Measurements from ENCODE around the gene CR1.

Gene CR1

DNA sequence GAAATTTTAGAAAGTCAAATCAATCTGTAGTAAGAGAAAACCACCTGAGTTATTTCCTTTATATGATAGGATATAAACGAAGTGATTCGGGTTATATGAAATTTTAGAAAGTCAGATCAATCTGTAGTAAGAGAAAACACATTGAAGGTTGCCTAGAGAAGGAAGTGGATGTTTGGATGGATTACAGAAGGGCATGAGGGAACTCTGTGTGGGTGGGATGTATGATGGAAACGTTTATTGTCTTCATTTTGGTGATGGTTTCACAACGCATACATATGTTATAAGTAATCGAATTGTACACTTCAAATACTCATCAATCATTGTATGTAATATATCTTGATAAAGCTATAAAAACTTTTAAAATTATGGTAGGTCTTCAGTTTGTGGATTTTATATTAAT lies 5.1 kb downstream of the CR1 start:
- no peak overlapping the region for H3K4me3 ChIP-seq (ENCODE audit: low read length)
- no peak for DNase-seq (ENCODE audit: low read depth)
- TF ChIP-seq, protein P1, sequence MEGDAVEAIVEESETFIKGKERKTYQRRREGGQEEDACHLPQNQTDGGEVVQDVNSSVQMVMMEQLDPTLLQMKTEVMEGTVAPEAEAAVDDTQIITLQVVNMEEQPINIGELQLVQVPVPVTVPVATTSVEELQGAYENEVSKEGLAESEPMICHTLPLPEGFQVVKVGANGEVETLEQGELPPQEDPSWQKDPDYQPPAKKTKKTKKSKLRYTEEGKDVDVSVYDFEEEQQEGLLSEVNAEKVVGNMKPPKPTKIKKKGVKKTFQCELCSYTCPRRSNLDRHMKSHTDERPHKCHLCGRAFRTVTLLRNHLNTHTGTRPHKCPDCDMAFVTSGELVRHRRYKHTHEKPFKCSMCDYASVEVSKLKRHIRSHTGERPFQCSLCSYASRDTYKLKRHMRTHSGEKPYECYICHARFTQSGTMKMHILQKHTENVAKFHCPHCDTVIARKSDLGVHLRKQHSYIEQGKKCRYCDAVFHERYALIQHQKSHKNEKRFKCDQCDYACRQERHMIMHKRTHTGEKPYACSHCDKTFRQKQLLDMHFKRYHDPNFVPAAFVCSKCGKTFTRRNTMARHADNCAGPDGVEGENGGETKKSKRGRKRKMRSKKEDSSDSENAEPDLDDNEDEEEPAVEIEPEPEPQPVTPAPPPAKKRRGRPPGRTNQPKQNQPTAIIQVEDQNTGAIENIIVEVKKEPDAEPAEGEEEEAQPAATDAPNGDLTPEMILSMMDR (IDR thresholded peaks at IDR 0.05; ENCODE audit: insufficient read depth, low read depth, low read length, missing control alignments) = no peak

GRCh38 chr1:207502726-207503125 lies 6.8 kb downstream of the CR1 start:
- no peak for DNase-seq (ENCODE audit: low read depth)
- no peak overlapping the region for H3K4me3 ChIP-seq (ENCODE audit: low read length)
- TF ChIP-seq, protein P1 (IDR thresholded peaks at IDR 0.05; ENCODE audit: insufficient read depth, low read depth, low read length, missing control alignments) = no peak

- DNase-seq (ENCODE audit: low read depth) = no peak
- no peak overlapping the region for H3K4me3 ChIP-seq (ENCODE audit: low read length)
- TF ChIP-seq, protein P1 (IDR thresholded peaks at IDR 0.05; ENCODE audit: insufficient read depth, low read depth, low read length, missing control alignments) = no peak
Observed at GRCh38 chr1:207503950-207504349, 8.0 kb downstream of the CR1 start.

- no peak overlapping the region for H3K4me3 ChIP-seq (ENCODE audit: low read length)
- TF ChIP-seq, protein P1 (IDR thresholded peaks at IDR 0.05; ENCODE audit: insufficient read depth, low read depth, low read length, missing control alignments) = no peak
- DNase-seq (ENCODE audit: low read depth) = no peak
Observed at GRCh38 chr1:207504438-207504837, 8.5 kb downstream of the CR1 start.

DNA sequence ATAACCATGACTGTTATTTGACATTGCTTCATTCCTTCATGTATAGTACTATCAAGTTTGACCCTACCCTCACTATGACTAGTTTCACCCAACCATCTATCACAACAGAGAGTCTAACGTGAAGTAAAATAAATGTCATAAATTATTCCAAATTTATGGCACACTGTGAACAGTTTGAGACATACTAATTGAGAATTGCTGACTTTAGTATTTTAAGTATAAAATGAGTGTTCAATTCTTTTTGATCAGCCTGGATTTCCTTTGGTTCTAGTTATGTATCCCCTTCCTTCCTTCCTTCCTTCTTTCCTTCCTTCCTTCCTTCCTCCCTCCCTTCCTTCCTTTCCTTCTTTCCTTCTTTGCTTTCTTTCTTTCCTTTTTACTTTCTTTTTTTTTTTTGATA lies 14.5 kb downstream of the CR1 start:
- no peak for DNase-seq (ENCODE audit: low read depth)
- TF ChIP-seq, protein P1 (IDR thresholded peaks at IDR 0.05; ENCODE audit: insufficient read depth, low read depth, low read length, missing control alignments) = no peak
- H3K4me3 ChIP-seq (ENCODE audit: low read length) = no peak overlapping the region

- H3K4me3 ChIP-seq (ENCODE audit: low read length) = no peak overlapping the region
- no peak for DNase-seq (ENCODE audit: low read depth)
- TF ChIP-seq, protein P1 (IDR thresholded peaks at IDR 0.05; ENCODE audit: insufficient read depth, low read depth, low read length, missing control alignments) = no peak
Observed at GRCh38 chr1:207514890-207515289, 18.9 kb downstream of the CR1 start.

DNA sequence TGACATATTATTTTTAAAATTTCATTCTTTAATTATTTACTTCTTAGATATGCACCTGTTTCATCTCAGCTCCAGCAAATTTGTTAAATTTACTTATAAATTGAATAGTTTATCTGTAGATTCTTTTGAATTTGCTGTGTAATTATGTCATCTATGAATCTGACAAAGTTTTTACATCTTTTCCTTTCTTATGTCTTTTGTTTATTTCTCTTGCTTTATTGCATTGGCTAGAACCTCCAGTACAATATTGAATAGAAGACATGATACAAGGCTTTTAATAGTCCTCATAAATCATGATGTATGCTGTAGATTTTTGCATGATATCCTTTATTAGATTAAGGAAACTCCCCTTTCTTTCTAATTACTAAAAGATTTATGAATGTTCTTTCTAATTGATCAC lies 20.8 kb downstream of the CR1 start:
- DNase-seq (ENCODE audit: low read depth) = no peak

More for the DNA sequence above, 20.8 kb downstream of the CR1 start:
- TF ChIP-seq, protein P1 (IDR thresholded peaks at IDR 0.05; ENCODE audit: insufficient read depth, low read depth, low read length, missing control alignments) = no peak
- H3K4me3 ChIP-seq (ENCODE audit: low read length) = no peak overlapping the region

Data from epithelial cell of esophagus (primary cell).